ENCODE results near the gene SRP68. TPM values are rescaled to one million over a fixed set of nuclear protein-coding genes. Genes with fewer than 3 reads are reported as not detected.

The SRP68 gene
- total RNA-seq, 1 donor from 2014 or later, result 31.7 TPM

DNA sequence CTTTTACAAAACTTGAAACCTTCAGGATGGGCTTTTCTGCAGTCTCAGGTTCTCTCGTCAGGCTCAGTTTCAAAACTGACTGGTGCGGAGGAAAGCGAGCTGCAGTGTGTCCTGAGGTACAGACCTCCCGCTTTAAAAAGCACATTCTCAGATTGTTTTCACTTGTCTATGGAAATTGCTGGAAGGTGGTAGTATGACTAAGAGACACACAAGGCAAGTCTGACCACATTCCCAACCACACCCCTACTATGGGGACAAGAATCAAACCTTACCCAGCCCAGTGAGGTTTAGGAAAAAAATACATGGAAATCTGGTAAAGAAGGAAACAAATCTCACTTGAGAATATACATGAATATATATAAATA lies 18.2 kb downstream of the SRP68 start:
- Histone ChIP-seq H3K9me3 (ENCODE audit: low read depth) (no peaks in the 10 kb centered on the region), H3K4me1 (peaks cover 11% of the 10 kb centered on the region), H2AFZ (replicated peaks) (no peak overlapping the region), H3K27me3 (no peaks in the 10 kb centered on the region), H3K36me3 (peaks cover 7% of the 10 kb centered on the region), H3K9ac (no peak overlapping the region), H3K79me2 (ENCODE audit: low read depth) (no peaks in the 10 kb centered on the region), H3K4me3 (no peak overlapping the region), H3K4me2 (no peak overlapping the region), H3F3A (ENCODE audit: low read depth) (peaks cover 26% of the 10 kb centered on the region), H3K27ac (no peak overlapping the region), H4K20me1 (ENCODE audit: low read depth) (no peaks in the 10 kb centered on the region)
- TF ChIP-seq EZH2 (IDR thresholded peaks at IDR 0.05) (no peak), EZH2phosphoT487 (IDR thresholded peaks at IDR 0.05) (no peak)
- TF ChIP-seq, protein P1, sequence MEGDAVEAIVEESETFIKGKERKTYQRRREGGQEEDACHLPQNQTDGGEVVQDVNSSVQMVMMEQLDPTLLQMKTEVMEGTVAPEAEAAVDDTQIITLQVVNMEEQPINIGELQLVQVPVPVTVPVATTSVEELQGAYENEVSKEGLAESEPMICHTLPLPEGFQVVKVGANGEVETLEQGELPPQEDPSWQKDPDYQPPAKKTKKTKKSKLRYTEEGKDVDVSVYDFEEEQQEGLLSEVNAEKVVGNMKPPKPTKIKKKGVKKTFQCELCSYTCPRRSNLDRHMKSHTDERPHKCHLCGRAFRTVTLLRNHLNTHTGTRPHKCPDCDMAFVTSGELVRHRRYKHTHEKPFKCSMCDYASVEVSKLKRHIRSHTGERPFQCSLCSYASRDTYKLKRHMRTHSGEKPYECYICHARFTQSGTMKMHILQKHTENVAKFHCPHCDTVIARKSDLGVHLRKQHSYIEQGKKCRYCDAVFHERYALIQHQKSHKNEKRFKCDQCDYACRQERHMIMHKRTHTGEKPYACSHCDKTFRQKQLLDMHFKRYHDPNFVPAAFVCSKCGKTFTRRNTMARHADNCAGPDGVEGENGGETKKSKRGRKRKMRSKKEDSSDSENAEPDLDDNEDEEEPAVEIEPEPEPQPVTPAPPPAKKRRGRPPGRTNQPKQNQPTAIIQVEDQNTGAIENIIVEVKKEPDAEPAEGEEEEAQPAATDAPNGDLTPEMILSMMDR (IDR thresholded peaks at IDR 0.05), result no peak
- Mint-ChIP-seq H3K27ac (no peak overlapping the region), H3K27me3 (ENCODE audit: insufficient read depth, low read depth) (no peaks in the 10 kb centered on the region), H3K36me3 (peaks cover 39% of the 10 kb centered on the region), H3K4me1 (peaks cover 4% of the 10 kb centered on the region), H3K4me3 (no peak overlapping the region), H3K9me3 (no peaks in the 10 kb centered on the region)
- no peak for DNase-seq (ENCODE audit: low spot score)

DNA sequence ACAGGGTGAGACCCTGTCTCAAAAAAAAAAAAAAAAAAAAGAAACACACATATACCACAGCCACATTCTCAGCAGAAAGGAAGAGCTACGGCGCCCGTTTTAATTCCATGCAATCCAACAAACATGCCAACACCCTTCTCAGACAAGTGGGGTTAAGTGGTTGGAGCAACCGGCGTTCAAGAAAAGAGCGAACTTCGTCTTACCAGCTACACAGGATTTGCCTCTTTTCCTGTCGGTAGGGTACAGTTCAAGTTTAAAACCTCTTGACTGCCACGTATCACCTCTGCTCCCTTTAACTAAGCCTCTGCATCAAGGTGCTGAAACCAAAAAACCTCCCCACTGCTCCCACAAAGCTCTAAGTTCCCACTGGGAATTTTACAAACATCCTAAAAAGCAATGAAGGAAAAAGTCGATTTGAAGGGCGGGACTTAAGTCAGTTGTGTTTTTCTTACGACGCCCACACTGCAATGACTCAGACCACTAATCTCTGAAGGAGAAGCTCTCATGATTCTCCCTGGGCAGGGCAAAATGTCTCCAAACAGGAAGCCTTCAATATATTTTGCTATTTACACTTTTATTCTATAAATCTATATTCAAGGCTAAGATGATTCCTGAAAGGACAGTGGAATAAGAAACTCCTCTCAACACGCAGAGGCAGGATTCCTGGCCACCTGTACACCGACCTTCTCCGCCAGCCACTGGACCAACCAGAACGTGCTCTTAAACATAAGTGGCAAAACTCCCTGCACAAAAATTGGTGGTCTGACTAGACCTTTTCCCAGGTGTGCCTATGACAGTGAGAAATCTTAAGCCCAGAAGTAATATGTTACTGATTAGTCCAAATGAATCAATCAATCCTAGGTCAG lies 18.8 kb downstream of the SRP68 start:
- no peak overlapping the region for H3K4me2 ChIP-seq
- peaks cover 11% of the 10 kb centered on the region for H3K4me1 ChIP-seq
- H3K36me3 ChIP-seq, result peaks cover 2% of the 10 kb centered on the region

DNA sequence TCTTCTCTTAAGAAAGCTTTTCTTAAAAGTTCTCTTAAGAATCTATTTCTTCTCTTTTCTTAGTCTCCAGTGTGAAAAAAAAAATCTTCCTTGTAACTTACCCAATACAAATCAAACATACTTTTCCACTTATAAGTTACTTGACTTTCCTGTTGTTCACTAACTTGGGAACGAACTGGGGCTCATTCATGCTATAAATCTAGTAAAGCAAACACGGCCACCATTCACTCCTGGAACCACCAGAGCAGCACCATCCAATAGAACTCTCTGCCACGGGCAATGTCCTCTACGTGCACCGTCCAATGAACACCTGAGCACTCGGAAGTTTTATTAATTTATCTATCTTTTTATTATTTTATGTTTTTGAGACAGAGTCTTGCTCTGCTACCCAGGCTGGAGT lies 20.8 kb downstream of the SRP68 start:
- TF ChIP-seq, protein P1 (IDR thresholded peaks at IDR 0.05), result no peak
- TF ChIP-seq EZH2 (IDR thresholded peaks at IDR 0.05) (no peak), EZH2phosphoT487 (IDR thresholded peaks at IDR 0.05) (no peak)
- Mint-ChIP-seq H3K4me3 (no peak overlapping the region), H3K36me3 (peaks cover 37% of the 10 kb centered on the region), H3K4me1 (peaks cover 4% of the 10 kb centered on the region), H3K27ac (no peak overlapping the region), H3K27me3 (ENCODE audit: insufficient read depth, low read depth) (no peaks in the 10 kb centered on the region), H3K9me3 (no peaks in the 10 kb centered on the region)
- Histone ChIP-seq H3K79me2 (ENCODE audit: low read depth) (no peaks in the 10 kb centered on the region), H3K36me3 (peaks cover 5% of the 10 kb centered on the region), H3K4me3 (no peak overlapping the region), H3K9ac (no peak overlapping the region), H3K27me3 (no peaks in the 10 kb centered on the region), H3K4me1 (peaks cover 11% of the 10 kb centered on the region), H4K20me1 (ENCODE audit: low read depth) (no peaks in the 10 kb centered on the region), H3K27ac (no peak overlapping the region), H3K4me2 (no peak overlapping the region), H3K9me3 (ENCODE audit: low read depth) (no peaks in the 10 kb centered on the region), H2AFZ (replicated peaks) (no peak overlapping the region), H3F3A (ENCODE audit: low read depth) (peaks cover 15% of the 10 kb centered on the region)
- no peak for DNase-seq (ENCODE audit: low spot score)

More for the DNA sequence above, 18.8 kb downstream of the SRP68 start:
- Histone ChIP-seq H4K20me1 (ENCODE audit: low read depth) (no peaks in the 10 kb centered on the region), H3K4me3 (no peak overlapping the region), H3K9ac (no peak overlapping the region), H3K27ac (no peak overlapping the region), H3K79me2 (ENCODE audit: low read depth) (no peaks in the 10 kb centered on the region), H3K9me3 (ENCODE audit: low read depth) (no peaks in the 10 kb centered on the region), H3K27me3 (no peaks in the 10 kb centered on the region), H3F3A (ENCODE audit: low read depth) (peaks cover 21% of the 10 kb centered on the region), H2AFZ (replicated peaks) (no peak overlapping the region)
- no peaks in the 10 kb centered on the region for H3K27me3 Mint-ChIP-seq (ENCODE audit: insufficient read depth, low read depth)
- peaks cover 36% of the 10 kb centered on the region for H3K36me3 Mint-ChIP-seq
- H3K27ac Mint-ChIP-seq, result no peak overlapping the region
- TF ChIP-seq EZH2 (IDR thresholded peaks at IDR 0.05) (no peak), EZH2phosphoT487 (IDR thresholded peaks at IDR 0.05) (no peak)
- TF ChIP-seq, protein P1 (IDR thresholded peaks at IDR 0.05), result no peak
- DNase-seq (ENCODE audit: low spot score), result no peak
- H3K4me3 Mint-ChIP-seq, result no peak overlapping the region
- H3K4me1 Mint-ChIP-seq, result peaks cover 4% of the 10 kb centered on the region
- H3K9me3 Mint-ChIP-seq, result no peaks in the 10 kb centered on the region

Data from neural progenitor cell (in vitro differentiated cells).